Adrenal gland (tissue), 12 donors: ENCODE measurements around the gene FYCO1. TPM values are rescaled to one million over a fixed set of nuclear protein-coding genes. Genes with fewer than 3 reads are reported as not detected.

ENCODE experiments used
- DNase-seq, 7 donors: peaks; one replicate each; pipeline ENCODE4 v3.0.0-alpha.2; 2019 to 2020
- H3K27ac ChIP-seq, 5 donors: fragments of 200-600 bp; sonication (generic) in 4 of 5; 1 replicate in 3 of 5; 2 replicates in 2 of 5; pipeline versions ENCODE4 v1.5.1 to v1.8.0; 2016 to 2020; ENCODE audit warnings: mild to moderate bottlenecking in 1 of 5
- H3K27me3 ChIP-seq: fragments of 200-600 bp; 2 replicates; pipeline ENCODE4 v1.8.0; 2021
- H3K36me3 ChIP-seq, 2 donors: fragments of 200-600 bp; replicated peaks in 1 of 2; 1 replicate in 1 of 2; 2 replicates in 1 of 2; pipeline versions ENCODE4 v1.5.1 to v1.8.0; 2018 to 2022
- H3K4me1 ChIP-seq, 2 donors: fragments of 200-600 bp; replicated peaks in 1 of 2; 1 replicate in 1 of 2; 2 replicates in 1 of 2; pipeline versions ENCODE4 v1.5.1 to v1.8.0; 2018 to 2021
- H3K4me3 ChIP-seq, 4 donors: fragments of 200-600 bp; sonication (generic) in 3 of 4; one replicate each; pipeline ENCODE4 v1.5.1; 2016 to 2018
- H3K9me3 ChIP-seq, 3 donors: fragments of 200-600 bp; sonication (generic) in 1 of 3; replicated peaks in 1 of 3; 1 replicate in 2 of 3; 2 replicates in 1 of 3; pipeline versions ENCODE4 v1.5.1 to v1.8.0; 2016 to 2021
- POLR2A ChIP-seq, 2 donors: fragments of 450-650 bp; IDR thresholded peaks; one replicate each; pipeline ENCODE4 v1.6.1; 2017; ENCODE audit warnings: antibody characterized with exemption in 2 of 2, mild to moderate bottlenecking in 2 of 2, moderate library complexity in 1 of 2
- WGBS, 4 donors: extraction: QIAGEN DNeasy Blood & Tissue Kit in 2 of 4; methylation state at CpG; one replicate each; pipeline versions ENCODE4 v1.1.5 to v1.1.7; 2013 to 2017; 5-methylcytosine and 5-hydroxymethylcytosine counted together
- intact Hi-C, 2 donors: fragments of 100-400 bp; cut with DNase I; formaldehyde crosslinking; loops; one replicate each; pipeline versions ENCODE4 v1.14.1 to v1.15.0; 2022 to 2023
- polyA plus RNA-seq, 3 donors: library from polyadenylated mRNA; stranded (reverse); fragments of 200-250 nt in 2 of 3; fragments of 350-450 nt in 1 of 3; fragmentation: Illumina TruSeq in 1 of 3; extraction: RNeasy Lipid Tissue Mini Kit (QIAGEN cat#74804) in 1 of 3; gene quantifications; one replicate each; pipeline ENCODE4 v1.2.3, GENCODE V29; 2013 to 2014
- total RNA-seq, 9 donors: library from RNA; depleted of rRNA in 4 of 9; stranded (reverse); fragments of >200 nt in 4 of 9; fragments of 120-200 nt in 1 of 9; fragmentation: NEBNext Ultra II Directional in 1 of 9; extraction: Animal tissue kit (Norgen Biotek cat#: 25700) in 1 of 9; gene quantifications; one replicate each; pipeline versions ENCODE4 v1.1.0 to v1.2.4, GENCODE V29; 2013 to 2023
- TF ChIP-seq, protein P1 (sequence below), 6 experiments: fragments of 450-650 bp in 4 of 6; fragments of 200-600 bp in 2 of 6; sonication (generic) in 1 of 6; IDR thresholded peaks; 1 replicate in 5 of 6; 2 replicates in 1 of 6; pipeline versions ENCODE4 v1.5.1 to v1.8.0; 2016 to 2021; ENCODE audit warnings: antibody characterized with exemption in 6 of 6, mild to moderate bottlenecking in 2 of 6, moderate library complexity in 1 of 6
- donor health status: healthy with polysubstance abuse.
- donor health status: Bipolar disorder and iron deficiency.
- donor health status: DM: yes; HTN: yes; CAD: no.
- donor health status: DM: no; HTN: no; CAD: no.
- donor health status: DM: no; HTN: no; CAD: no.
- donor health status: DM: yes; HTN: yes; CAD: no.

The FYCO1 gene
- total and polyA plus RNA-seq, 12 donors, result 12.3 to 74.3 (median 29.4) TPM

- TF ChIP-seq, protein P1, sequence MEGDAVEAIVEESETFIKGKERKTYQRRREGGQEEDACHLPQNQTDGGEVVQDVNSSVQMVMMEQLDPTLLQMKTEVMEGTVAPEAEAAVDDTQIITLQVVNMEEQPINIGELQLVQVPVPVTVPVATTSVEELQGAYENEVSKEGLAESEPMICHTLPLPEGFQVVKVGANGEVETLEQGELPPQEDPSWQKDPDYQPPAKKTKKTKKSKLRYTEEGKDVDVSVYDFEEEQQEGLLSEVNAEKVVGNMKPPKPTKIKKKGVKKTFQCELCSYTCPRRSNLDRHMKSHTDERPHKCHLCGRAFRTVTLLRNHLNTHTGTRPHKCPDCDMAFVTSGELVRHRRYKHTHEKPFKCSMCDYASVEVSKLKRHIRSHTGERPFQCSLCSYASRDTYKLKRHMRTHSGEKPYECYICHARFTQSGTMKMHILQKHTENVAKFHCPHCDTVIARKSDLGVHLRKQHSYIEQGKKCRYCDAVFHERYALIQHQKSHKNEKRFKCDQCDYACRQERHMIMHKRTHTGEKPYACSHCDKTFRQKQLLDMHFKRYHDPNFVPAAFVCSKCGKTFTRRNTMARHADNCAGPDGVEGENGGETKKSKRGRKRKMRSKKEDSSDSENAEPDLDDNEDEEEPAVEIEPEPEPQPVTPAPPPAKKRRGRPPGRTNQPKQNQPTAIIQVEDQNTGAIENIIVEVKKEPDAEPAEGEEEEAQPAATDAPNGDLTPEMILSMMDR (IDR thresholded peaks at IDR 0.05), result no peak
- no peak for TF ChIP-seq POLR2A (IDR thresholded peaks at IDR 0.05)
- H3K9me3 ChIP-seq, result no peaks in the 10 kb centered on the region
- 65 to 81% (median 72%) methylated on average over 5 to 7 of the region's 7 CpGs for WGBS, 4 donors
- H3K27ac ChIP-seq, result no peak overlapping the region
- no peaks in the 10 kb centered on the region for H3K4me1 ChIP-seq
- DNase-seq, result no peak
- intact Hi-C loops, result no loop called here
- H3K4me3 ChIP-seq, result no peak overlapping the region
- H3K36me3 ChIP-seq, result no peaks in the 10 kb centered on the region
- H3K27me3 ChIP-seq, result no peaks in the 10 kb centered on the region
Observed at GRCh38 chr3:46013316-46014094, 17.9 kb upstream of the FYCO1 start.

GRCh38 chr3:46012246-46012645 is 16.6 kb upstream of the FYCO1 start:
- no peaks in the 10 kb centered on the region for H3K9me3 ChIP-seq
- no peaks in the 10 kb centered on the region for H3K27me3 ChIP-seq
- no peak overlapping the region for H3K4me3 ChIP-seq
- H3K4me1 ChIP-seq, result no peaks in the 10 kb centered on the region
- intact Hi-C loops, result no loop called here
- H3K36me3 ChIP-seq, result no peaks in the 10 kb centered on the region
- TF ChIP-seq POLR2A (IDR thresholded peaks at IDR 0.05), result no peak
- TF ChIP-seq, protein P1 (IDR thresholded peaks at IDR 0.05), result no peak
- WGBS, 4 donors, result 75 to 84% (median 77%) methylated on average over 4 of the region's 4 CpGs
- no peak for DNase-seq
- no peak overlapping the region for H3K27ac ChIP-seq

DNA sequence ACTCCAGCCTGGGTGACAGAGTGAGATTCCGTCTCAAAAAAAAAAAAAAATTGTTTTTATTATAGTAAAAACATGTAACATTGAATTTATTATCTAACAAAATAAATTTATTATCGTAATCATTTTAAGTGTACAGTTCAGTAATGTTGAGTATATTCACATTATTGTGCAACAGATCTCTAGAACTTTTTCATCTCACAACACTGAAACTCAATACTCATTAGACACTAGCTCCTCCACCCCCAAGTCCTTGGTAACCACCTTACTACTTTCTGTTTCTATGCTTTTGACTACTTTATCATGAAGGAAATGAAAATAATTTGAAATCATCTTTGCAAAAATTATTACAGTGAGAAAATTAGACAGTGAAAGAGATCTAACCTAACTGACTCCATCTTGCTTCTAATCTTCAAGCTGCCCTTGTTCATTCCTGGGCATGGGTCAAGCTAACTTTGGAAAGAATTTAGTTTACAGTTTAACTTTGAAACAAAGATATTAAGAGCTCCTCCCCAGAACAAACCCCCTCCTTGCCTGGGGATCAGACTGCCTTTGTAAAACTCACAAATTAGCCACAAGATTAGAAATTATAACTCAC is 15.0 kb upstream of the FYCO1 start:
- intact Hi-C loops, result no loop called here
- Histone ChIP-seq H3K4me3 (no peak overlapping the region), H3K9me3 (no peaks in the 10 kb centered on the region), H3K36me3 (no peaks in the 10 kb centered on the region), H3K27me3 (no peaks in the 10 kb centered on the region), H3K4me1 (peaks cover 0 to 13% of the 10 kb centered on the region in 2 donors), H3K27ac (no peak overlapping the region)
- TF ChIP-seq POLR2A (IDR thresholded peaks at IDR 0.05), result no peak
- TF ChIP-seq, protein P1 (IDR thresholded peaks at IDR 0.05), result no peak
- DNase-seq, result no peak
- WGBS, 4 donors, result 84 to 91% (median 88%) methylated on average over 2 of the region's 2 CpGs

- Histone ChIP-seq H3K4me1 (peaks cover 0 to 13% of the 10 kb centered on the region in 2 donors), H3K4me3 (no peak overlapping the region), H3K27me3 (no peaks in the 10 kb centered on the region), H3K27ac (no peak overlapping the region), H3K9me3 (no peaks in the 10 kb centered on the region), H3K36me3 (no peaks in the 10 kb centered on the region)
- intact Hi-C loops, result no loop called here
- DNase-seq, result no peak
- TF ChIP-seq, protein P1 (IDR thresholded peaks at IDR 0.05), result no peak
- TF ChIP-seq POLR2A (IDR thresholded peaks at IDR 0.05), result no peak
- 68 to 89% (median 78%) methylated on average over 5 to 6 of the region's 6 CpGs for WGBS, 4 donors
Observed at GRCh38 chr3:46008058-46008457, 12.4 kb upstream of the FYCO1 start.
